Left ventricle myocardium inferior (tissue), 1 donor: ENCODE results near the gene ARHGAP24. TPM values are rescaled to one million over a fixed set of nuclear protein-coding genes. Genes with fewer than 3 reads are reported as not detected.

Source experiments
- DNase-seq: peaks from one replicate; pipeline ENCODE4 v3.0.0-alpha.2; 2020
- H3K27ac ChIP-seq: fragments of 200-600 bp; replicated peaks from 2 replicates; pipeline ENCODE4 v1.8.0; 2021
- H3K27me3 ChIP-seq: fragments of 200-600 bp; 2 replicates; pipeline ENCODE4 v1.8.0; 2021; ENCODE audit warnings: low read depth
- H3K36me3 ChIP-seq: fragments of 200-600 bp; 2 replicates; pipeline ENCODE4 v1.8.0; 2021
- H3K4me1 ChIP-seq: fragments of 200-600 bp; 2 replicates; pipeline ENCODE4 v1.8.0; 2021
- H3K4me3 ChIP-seq: fragments of 200-600 bp; 2 replicates; pipeline ENCODE4 v1.8.0; 2021; ENCODE audit warnings: mild to moderate bottlenecking, moderate library complexity
- H3K9me3 ChIP-seq: fragments of 200-600 bp; replicated peaks from 2 replicates; pipeline ENCODE4 v1.8.0; 2021
- CTCF ChIP-seq: fragments of 200-600 bp; IDR thresholded peaks from 2 replicates; pipeline ENCODE4 v1.8.0; 2021; ENCODE audit warnings: antibody characterized with exemption, mild to moderate bottlenecking, borderline replicate concordance
- intact Hi-C: fragments of 100-400 bp; cut with micrococcal nuclease; formaldehyde crosslinking; loops from one replicate; pipeline ENCODE4 v1.11.0; 2022
- total RNA-seq: library from RNA; stranded (reverse); fragmentation: NEBNext Ultra II Directional; extraction: Animal tissue kit (Norgen Biotek cat#: 25700); gene quantifications from one replicate; pipeline ENCODE4 v1.2.1, GENCODE V29; 2021
- donor health status: DM: no; HTN: yes; CAD: no; lungs with severe emphysema.

Gene ARHGAP24
- total RNA-seq, 1 donor from 2014 or later: 13.7 TPM

GRCh38 chr4:85495621-85496020 lies 20.7 kb downstream of the ARHGAP24 start:
- TF ChIP-seq CTCF: no peak
- intact Hi-C loops: no loop called here
- H3K4me1 ChIP-seq: peaks cover 58% of the 10 kb centered on the region
- H3K9me3 ChIP-seq: no peaks in the 10 kb centered on the region
- no peaks in the 10 kb centered on the region for H3K27me3 ChIP-seq
- peak overlapping the region; percentile 57 for H3K27ac ChIP-seq
- H3K36me3 ChIP-seq: no peaks in the 10 kb centered on the region
- peak overlapping the region; percentile 37 for H3K4me3 ChIP-seq
- DNase-seq: no peak

DNA sequence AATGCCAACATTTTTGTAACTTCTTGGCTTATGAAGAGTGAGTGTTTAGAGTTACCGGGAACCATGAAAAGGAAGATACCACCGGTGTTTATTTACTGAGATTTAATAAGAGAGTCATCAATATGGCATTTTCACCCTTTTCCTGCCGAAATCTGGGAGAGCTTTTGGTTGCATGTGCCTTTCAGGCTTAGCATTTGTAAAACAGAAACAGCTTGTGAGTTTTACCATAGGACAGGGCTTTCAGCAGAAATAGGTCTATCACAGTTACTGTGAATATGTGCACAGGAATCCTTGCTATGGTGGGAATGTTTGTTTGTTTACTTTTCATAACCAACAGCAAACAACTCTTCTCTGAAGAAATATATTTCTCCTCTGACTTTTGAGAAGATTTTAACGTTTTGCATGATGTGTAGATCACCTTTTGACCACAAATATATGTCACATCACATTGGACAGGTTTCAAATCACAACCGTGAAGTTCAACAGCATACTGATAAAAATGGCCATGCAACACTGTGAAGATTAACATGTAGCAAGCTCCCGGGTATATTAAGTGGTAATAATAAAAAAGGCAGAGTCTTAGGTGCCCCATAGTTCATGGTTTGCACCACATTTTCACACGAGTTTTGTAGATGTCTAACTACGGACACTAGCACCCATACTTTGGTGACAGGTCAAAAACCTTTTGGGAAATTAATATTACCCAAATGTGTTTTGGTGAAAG lies 21.3 kb downstream of the ARHGAP24 start:
- intact Hi-C loops: no loop called here
- no peaks in the 10 kb centered on the region for H3K9me3 ChIP-seq
- H3K4me1 ChIP-seq: peaks cover 54% of the 10 kb centered on the region
- no peak for DNase-seq
- H3K36me3 ChIP-seq: no peaks in the 10 kb centered on the region
- peak overlapping the region; percentile 57 for H3K27ac ChIP-seq
- peak overlapping the region; percentile 37 for H3K4me3 ChIP-seq
- no peaks in the 10 kb centered on the region for H3K27me3 ChIP-seq
- no peak for TF ChIP-seq CTCF

- no peak for TF ChIP-seq CTCF
- DNase-seq: no peak
- intact Hi-C loops: no loop called here
- Histone ChIP-seq H3K9me3 (no peaks in the 10 kb centered on the region), H3K4me3 (no peak overlapping the region), H3K4me1 (peaks cover 47% of the 10 kb centered on the region), H3K36me3 (no peaks in the 10 kb centered on the region), H3K27ac (peak overlapping the region; percentile 57), H3K27me3 (no peaks in the 10 kb centered on the region)
These were observed 22.0 kb downstream of the ARHGAP24 start for GRCh38 chr4:85496933-85497332.

GRCh38 chr4:85498068-85498733 lies 23.3 kb downstream of the ARHGAP24 start:
- DNase-seq: peak; percentile 38
- Histone ChIP-seq H3K27me3 (no peaks in the 10 kb centered on the region), H3K4me1 (peaks cover 40% of the 10 kb centered on the region), H3K27ac (peak overlapping the region; percentile 37), H3K4me3 (no peak overlapping the region), H3K9me3 (no peaks in the 10 kb centered on the region), H3K36me3 (no peaks in the 10 kb centered on the region)
- intact Hi-C loops: no loop called here
- no peak for TF ChIP-seq CTCF

DNA sequence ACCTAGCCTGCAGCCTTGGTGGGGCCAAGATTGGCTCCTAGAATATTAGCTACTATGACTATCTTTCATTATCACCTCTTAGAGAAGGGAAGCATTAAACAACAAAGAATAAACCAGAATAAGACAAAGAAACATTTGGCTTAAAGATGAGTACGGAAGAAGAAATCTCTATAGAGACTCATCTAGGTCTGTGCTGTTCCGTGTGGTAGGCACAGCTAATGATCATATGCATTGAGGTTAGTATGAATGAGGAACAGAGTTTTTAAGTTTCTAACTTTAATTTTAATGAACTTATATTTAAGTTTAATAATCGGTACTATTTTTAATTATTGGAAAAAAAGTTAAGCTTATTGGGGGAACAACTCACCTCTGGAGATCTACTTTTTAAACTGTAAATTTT lies 24.6 kb downstream of the ARHGAP24 start:
- DNase-seq: no peak
- Histone ChIP-seq H3K4me3 (no peak overlapping the region), H3K4me1 (peaks cover 40% of the 10 kb centered on the region), H3K9me3 (peaks cover 4% of the 10 kb centered on the region), H3K27ac (peak overlapping the region; percentile 37), H3K27me3 (no peaks in the 10 kb centered on the region), H3K36me3 (no peaks in the 10 kb centered on the region)
- no peak for TF ChIP-seq CTCF
- intact Hi-C loops: no loop called here
